ENCODE measurements around the gene HAUS6.

The HAUS6 gene

GRCh38 chr9:19033015-19033414 lies 69.7 kb downstream of the HAUS6 start, which contains the start of gene SAXO1:
SAXO1 (minus strand) TSS chr9:19033209; CDS start chr9:19032908, 301 bp downstream.
- H4K20me1 ChIP-seq (ENCODE audit: insufficient read depth, low read length) = no peaks in the 10 kb centered on the region

DNA sequence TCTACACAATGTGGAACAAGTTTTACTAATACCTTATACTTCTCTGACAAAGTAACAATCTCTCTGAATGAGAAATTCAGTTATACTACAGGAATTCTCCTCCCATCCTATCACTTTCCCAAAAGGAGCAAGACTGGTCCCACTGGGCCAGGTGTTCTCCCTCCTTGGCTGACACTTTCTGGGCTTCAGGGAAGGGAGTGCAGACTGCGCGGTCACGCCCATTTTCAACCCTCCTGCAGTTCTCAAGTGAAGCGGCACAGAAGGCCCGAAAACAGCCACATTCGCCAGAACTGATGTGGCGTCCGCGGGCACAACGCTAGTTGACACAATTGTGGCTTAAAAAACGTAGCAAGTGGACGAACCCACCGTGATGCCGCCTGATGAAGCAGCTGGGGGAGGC lies 70.3 kb downstream of the HAUS6 start:
- no peak for DNase-seq
- Histone ChIP-seq H3K9ac (ENCODE audit: low read length) (no peak overlapping the region), H3F3A (ENCODE audit: insufficient read depth, low read length) (no peaks in the 10 kb centered on the region), H3K9me3 (replicated peaks; ENCODE audit: insufficient read depth, low read length) (no peaks in the 10 kb centered on the region), H3K4me1 (ENCODE audit: low read length) (no peaks in the 10 kb centered on the region), H3K9me2 (replicated peaks; ENCODE audit: insufficient read depth, low read length) (no peaks in the 10 kb centered on the region), H3K27me3 (replicated peaks; ENCODE audit: insufficient read depth, low read length) (no peaks in the 10 kb centered on the region), H3K4me3 (ENCODE audit: low read length) (no peak overlapping the region), H3K36me3 (replicated peaks; ENCODE audit: insufficient read depth, low read length) (no peaks in the 10 kb centered on the region), H3K27ac (ENCODE audit: low read length) (no peak overlapping the region), H3K79me2 (ENCODE audit: low read length) (no peaks in the 10 kb centered on the region), H3K4me2 (ENCODE audit: low read depth, low read length) (no peak overlapping the region), H4K20me1 (ENCODE audit: insufficient read depth, low read length) (no peaks in the 10 kb centered on the region), H2AFZ (ENCODE audit: low read length) (no peak overlapping the region)
- TF ChIP-seq EZH2 (optimal IDR thresholded peaks at IDR 0.05; ENCODE audit: low read depth, low read length) (no peak), EZH2phosphoT487 (IDR thresholded peaks at IDR 0.05; ENCODE audit: low read length) (no peak)
- TF ChIP-seq, protein P1, sequence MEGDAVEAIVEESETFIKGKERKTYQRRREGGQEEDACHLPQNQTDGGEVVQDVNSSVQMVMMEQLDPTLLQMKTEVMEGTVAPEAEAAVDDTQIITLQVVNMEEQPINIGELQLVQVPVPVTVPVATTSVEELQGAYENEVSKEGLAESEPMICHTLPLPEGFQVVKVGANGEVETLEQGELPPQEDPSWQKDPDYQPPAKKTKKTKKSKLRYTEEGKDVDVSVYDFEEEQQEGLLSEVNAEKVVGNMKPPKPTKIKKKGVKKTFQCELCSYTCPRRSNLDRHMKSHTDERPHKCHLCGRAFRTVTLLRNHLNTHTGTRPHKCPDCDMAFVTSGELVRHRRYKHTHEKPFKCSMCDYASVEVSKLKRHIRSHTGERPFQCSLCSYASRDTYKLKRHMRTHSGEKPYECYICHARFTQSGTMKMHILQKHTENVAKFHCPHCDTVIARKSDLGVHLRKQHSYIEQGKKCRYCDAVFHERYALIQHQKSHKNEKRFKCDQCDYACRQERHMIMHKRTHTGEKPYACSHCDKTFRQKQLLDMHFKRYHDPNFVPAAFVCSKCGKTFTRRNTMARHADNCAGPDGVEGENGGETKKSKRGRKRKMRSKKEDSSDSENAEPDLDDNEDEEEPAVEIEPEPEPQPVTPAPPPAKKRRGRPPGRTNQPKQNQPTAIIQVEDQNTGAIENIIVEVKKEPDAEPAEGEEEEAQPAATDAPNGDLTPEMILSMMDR (IDR thresholded peaks at IDR 0.05; ENCODE audit: low read length) = no peak

More at GRCh38 chr9:19033015-19033414, 69.7 kb downstream of the HAUS6 start, which contains the start of gene SAXO1:
- Histone ChIP-seq H3K27ac (ENCODE audit: low read length) (no peak within 1 kb of the TSS), H2AFZ (ENCODE audit: low read length) (no peak within 1 kb of the TSS), H3K9ac (ENCODE audit: low read length) (no peak within 1 kb of the TSS), H3K9me3 (replicated peaks; ENCODE audit: insufficient read depth, low read length) (no peaks in the 10 kb centered on the region), H3K4me2 (ENCODE audit: low read depth, low read length) (no peak within 1 kb of the TSS), H3K9me2 (replicated peaks; ENCODE audit: insufficient read depth, low read length) (no peaks in the 10 kb centered on the region), H3K4me3 (ENCODE audit: low read length) (no peak within 1 kb of the TSS), H3K79me2 (ENCODE audit: low read length) (no peaks in the 10 kb centered on the region), H3K27me3 (replicated peaks; ENCODE audit: insufficient read depth, low read length) (no peaks in the 10 kb centered on the region), H3K4me1 (ENCODE audit: low read length) (no peaks in the 10 kb centered on the region), H3K36me3 (replicated peaks; ENCODE audit: insufficient read depth, low read length) (no peaks in the 10 kb centered on the region), H3F3A (ENCODE audit: insufficient read depth, low read length) (no peaks in the 10 kb centered on the region)
- no peak for DNase-seq
- TF ChIP-seq EZH2 (optimal IDR thresholded peaks at IDR 0.05; ENCODE audit: low read depth, low read length) = no peak
- TF ChIP-seq, protein P1 (IDR thresholded peaks at IDR 0.05; ENCODE audit: low read length) = no peak
- no peak for TF ChIP-seq EZH2phosphoT487 (IDR thresholded peaks at IDR 0.05; ENCODE audit: low read length)

DNA sequence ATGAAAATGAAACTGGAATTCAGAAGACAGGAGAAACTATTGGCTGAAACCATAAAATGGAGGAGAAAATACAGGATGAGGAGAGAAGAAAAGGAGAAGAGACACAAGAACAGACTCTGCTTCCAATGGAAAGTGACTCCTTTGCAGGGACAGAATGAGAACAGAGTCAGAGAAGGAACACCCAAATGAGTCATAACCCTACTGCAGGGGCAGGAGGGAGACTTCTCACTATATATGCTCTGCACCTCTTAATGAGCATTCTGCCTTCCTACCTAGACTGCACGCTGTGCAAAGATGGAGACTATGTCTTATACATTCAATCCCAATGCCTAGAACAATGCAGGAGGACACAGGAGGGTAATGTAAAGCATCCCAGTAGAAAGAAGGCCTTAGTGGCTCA lies 71.8 kb downstream of the HAUS6 start:
- Histone ChIP-seq H3K27ac (ENCODE audit: low read length) (no peak overlapping the region), H3F3A (ENCODE audit: insufficient read depth, low read length) (no peaks in the 10 kb centered on the region), H3K36me3 (replicated peaks; ENCODE audit: insufficient read depth, low read length) (no peaks in the 10 kb centered on the region), H3K9ac (ENCODE audit: low read length) (no peak overlapping the region), H2AFZ (ENCODE audit: low read length) (no peak overlapping the region), H3K27me3 (replicated peaks; ENCODE audit: insufficient read depth, low read length) (no peaks in the 10 kb centered on the region), H3K4me1 (ENCODE audit: low read length) (no peaks in the 10 kb centered on the region), H3K9me2 (replicated peaks; ENCODE audit: insufficient read depth, low read length) (no peaks in the 10 kb centered on the region), H4K20me1 (ENCODE audit: insufficient read depth, low read length) (no peaks in the 10 kb centered on the region), H3K4me2 (ENCODE audit: low read depth, low read length) (no peak overlapping the region), H3K9me3 (replicated peaks; ENCODE audit: insufficient read depth, low read length) (no peaks in the 10 kb centered on the region), H3K79me2 (ENCODE audit: low read length) (no peaks in the 10 kb centered on the region), H3K4me3 (ENCODE audit: low read length) (no peak overlapping the region)
- TF ChIP-seq EZH2 (optimal IDR thresholded peaks at IDR 0.05; ENCODE audit: low read depth, low read length) = no peak
- no peak for TF ChIP-seq EZH2phosphoT487 (IDR thresholded peaks at IDR 0.05; ENCODE audit: low read length)
- TF ChIP-seq, protein P1 (IDR thresholded peaks at IDR 0.05; ENCODE audit: low read length) = no peak
- DNase-seq = no peak
